ENCODE data around the gene DENND2A.

- TF ChIP-seq CREM (IDR thresholded peaks at IDR 0.05; ENCODE audit: low read depth) = no peak
- no peak for TF ChIP-seq MAX (IDR thresholded peaks at IDR 0.05; ENCODE audit: low read depth, low read length)
- TF ChIP-seq, protein P1, sequence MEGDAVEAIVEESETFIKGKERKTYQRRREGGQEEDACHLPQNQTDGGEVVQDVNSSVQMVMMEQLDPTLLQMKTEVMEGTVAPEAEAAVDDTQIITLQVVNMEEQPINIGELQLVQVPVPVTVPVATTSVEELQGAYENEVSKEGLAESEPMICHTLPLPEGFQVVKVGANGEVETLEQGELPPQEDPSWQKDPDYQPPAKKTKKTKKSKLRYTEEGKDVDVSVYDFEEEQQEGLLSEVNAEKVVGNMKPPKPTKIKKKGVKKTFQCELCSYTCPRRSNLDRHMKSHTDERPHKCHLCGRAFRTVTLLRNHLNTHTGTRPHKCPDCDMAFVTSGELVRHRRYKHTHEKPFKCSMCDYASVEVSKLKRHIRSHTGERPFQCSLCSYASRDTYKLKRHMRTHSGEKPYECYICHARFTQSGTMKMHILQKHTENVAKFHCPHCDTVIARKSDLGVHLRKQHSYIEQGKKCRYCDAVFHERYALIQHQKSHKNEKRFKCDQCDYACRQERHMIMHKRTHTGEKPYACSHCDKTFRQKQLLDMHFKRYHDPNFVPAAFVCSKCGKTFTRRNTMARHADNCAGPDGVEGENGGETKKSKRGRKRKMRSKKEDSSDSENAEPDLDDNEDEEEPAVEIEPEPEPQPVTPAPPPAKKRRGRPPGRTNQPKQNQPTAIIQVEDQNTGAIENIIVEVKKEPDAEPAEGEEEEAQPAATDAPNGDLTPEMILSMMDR (IDR thresholded peaks at IDR 0.05 in 2 of 3, conservative IDR thresholded peaks at IDR 0.05 in 1 of 3; ENCODE audit: control insufficient read depth in 2 of 3, extremely low read depth in 1 of 3, insufficient read depth in 1 of 3, low read depth in 3 of 3, low read length in 3 of 3) = no peak
- TF ChIP-seq SIN3A (IDR thresholded peaks at IDR 0.05; ENCODE audit: low read depth, low read length) = no peak
- TF ChIP-seq ZNF274 (IDR thresholded peaks at IDR 0.05; ENCODE audit: insufficient read depth, insufficient read length) = no peak
- no peak for TF ChIP-seq SREBF2 (IDR thresholded peaks at IDR 0.05; ENCODE audit: low read length)
- no peak for TF ChIP-seq ESRRA (IDR thresholded peaks at IDR 0.05; ENCODE audit: low read length)
Measured at GRCh38 chr7:140625908-140626868, 14.4 kb downstream of the DENND2A start.

Data from GM12878 (cell line).